Right lung (tissue), 5 donors: ENCODE results near the gene TMEM179. TPM values are rescaled to one million over a fixed set of nuclear protein-coding genes. Genes with fewer than 3 reads are reported as not detected.
"Not testable (repeated sequence)": the region's sequence is repeated elsewhere in the genome, so short reads cannot be mapped to it uniquely, and the experiment has no call there.

Experiments
- DNase-seq, 2 donors: peaks; one replicate each; pipeline ENCODE4 v3.0.0-alpha.2; 2013
- polyA plus RNA-seq, 5 donors: library from polyadenylated mRNA; unstranded; fragments of 120-200 nt; gene quantifications; one replicate each; pipeline versions ENCODE4 v1.2.1 to v1.2.3, GENCODE V29; 2013; ENCODE audit warnings: inconsistent platforms in 1 of 5, low replicate concordance in 1 of 5; ENCODE audit not compliant: insufficient read length in 5 of 5, insufficient read depth in 1 of 5

The TMEM179 gene
- polyA plus RNA-seq, 5 donors: 1.1 to 1.8 (median 1.4) TPM

DNA sequence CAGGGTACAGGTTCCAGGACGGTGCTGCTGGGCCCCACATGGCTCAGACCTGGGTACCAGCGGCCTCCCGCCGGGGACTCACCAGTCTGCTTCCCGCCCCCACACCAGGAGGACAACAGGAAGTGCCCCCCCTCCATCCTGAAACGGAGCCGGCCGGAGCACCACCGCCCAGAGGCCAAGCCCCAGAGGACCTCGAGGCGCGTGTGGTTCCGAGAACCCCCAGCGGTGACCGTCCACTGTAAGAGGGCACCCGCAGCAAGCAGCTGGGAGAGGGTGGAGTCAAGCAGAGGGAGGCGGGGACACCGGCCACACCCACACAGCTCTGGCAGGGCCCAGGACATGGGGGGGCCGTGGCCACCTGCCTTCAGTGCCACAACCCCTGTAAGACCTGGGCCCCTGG, 16.9 kb downstream of the TMEM179 start:
- DNase-seq: no peak

DNA sequence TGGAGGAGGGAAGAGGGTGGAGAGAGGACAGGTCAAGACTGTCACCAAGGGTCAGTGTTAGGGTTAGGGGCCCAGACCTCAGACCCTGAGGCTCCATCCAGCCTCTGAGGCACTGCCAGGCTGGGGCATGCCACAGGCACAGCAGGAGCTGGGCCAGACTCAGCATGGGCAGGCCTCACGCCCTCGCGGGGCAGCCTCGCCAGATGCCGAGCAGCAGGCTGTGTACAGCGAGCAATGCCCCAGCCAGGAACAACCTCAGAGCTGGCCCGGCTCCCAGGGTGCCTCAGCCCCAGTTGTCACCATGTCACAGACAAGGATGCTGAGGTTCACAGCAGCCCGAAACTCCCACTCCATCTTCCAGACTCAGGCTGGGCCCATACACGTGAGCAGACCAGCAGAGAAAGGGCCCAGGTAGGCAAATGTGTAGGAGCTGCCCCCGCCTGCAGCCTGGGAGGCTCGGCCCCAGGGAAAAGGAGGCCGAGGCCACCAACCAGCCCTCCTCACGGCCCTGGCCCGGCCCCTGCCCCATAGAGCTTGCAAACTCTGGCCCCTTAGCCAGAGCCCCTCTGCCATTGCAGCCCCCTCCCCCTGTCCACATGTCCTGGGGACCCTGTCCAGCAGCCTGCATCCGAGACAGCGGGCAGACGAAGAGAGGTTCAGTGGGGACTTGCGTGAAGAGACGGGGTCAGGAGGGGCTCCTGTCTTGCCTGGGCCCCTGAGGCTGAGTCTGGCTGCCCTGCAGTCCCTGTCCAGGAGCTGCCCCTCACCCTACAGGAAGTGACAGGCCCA, 17.5 kb downstream of the TMEM179 start:
- no peak for DNase-seq

GRCh38 chr14:104585966-104586697, 18.4 kb downstream of the TMEM179 start:
- no peak for DNase-seq

GRCh38 chr14:104584557-104584956, 20.0 kb downstream of the TMEM179 start:
- no peak for DNase-seq

DNA sequence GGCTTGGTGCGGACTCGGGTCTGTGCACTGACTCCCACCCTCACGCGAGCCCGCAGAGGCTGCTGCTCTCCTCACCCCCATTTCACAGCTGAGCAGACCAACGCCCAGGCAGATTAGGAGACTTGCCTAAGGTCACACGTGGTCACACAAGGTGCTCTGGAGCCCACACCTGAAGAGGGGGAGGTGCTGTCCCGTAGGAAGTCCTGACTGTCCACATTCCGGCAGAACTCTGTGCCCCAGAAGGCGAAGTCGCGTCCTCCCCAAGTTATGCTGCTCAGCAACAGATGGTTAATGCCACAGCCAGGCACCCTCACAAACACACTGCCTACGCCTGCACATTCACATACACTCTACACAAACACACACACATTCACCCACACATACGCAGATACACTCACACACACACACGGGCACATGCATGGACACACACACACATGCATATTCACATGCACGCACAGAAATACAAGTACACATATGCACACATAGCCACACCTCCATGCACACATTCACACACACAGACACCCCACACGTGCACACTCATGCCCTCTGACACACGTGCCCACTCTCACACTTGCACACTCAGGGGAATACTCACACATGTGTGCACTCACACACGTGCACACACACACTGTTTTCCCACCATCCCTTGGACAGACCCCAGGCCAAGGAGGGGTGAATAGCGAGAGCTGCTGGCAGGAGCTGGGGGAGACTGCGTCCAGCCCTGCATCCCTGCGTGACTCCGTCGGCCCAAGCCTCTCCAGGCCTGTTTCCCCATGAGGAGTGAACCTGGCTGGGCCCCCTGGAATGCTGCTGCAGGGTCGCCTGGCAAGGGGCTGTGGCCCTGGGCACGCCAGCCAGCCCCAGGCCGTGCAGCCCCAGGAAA, 20.9 kb downstream of the TMEM179 start:
- DNase-seq: no peak

GRCh38 chr14:104582662-104583061, 21.9 kb downstream of the TMEM179 start:
- DNase-seq: no peak

DNA sequence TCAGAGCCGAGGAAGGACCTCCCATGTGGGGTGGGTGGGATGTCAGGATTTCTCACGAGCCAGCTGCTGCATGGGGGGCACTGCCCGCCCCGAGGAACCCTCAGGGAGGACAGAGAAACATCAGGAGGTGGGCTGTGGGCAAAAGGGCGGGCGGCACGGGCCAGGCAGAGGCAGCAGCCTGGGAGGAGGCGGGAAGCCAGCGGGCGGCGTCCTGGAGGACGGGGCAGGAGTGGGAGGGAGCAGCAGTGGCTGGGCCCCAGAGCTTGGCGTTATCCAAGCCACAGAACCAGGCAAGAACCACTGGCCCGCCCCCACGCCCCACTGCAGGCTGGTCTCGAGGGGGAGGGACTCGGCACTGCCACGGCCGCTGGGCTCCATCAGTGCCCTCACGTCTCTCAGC, 22.6 kb downstream of the TMEM179 start:
- DNase-seq: no peak

- no peak for DNase-seq
Observed at GRCh38 chr14:104581521-104581920, 23.1 kb downstream of the TMEM179 start.

DNA sequence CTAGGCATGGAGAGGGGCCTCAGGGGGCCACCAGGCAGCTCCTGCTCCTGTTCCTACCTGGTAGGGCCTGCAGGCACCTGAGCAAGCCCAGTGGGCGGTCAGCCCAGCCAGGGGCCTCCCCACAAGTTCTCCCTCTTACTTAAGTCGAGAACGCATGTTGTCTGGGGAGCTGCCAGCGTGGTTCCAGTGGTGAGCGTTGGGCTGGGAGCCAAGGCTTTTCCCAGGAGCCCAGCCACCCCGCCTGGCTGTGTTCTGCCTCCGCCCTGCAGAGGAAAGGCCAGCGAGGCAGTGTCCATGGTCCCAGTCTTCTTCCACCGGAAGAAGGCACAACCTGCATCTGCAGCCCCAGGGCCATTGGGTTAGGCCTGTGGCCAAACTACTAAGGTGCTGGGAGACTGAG, 23.6 kb downstream of the TMEM179 start:
- no peak for DNase-seq

DNA sequence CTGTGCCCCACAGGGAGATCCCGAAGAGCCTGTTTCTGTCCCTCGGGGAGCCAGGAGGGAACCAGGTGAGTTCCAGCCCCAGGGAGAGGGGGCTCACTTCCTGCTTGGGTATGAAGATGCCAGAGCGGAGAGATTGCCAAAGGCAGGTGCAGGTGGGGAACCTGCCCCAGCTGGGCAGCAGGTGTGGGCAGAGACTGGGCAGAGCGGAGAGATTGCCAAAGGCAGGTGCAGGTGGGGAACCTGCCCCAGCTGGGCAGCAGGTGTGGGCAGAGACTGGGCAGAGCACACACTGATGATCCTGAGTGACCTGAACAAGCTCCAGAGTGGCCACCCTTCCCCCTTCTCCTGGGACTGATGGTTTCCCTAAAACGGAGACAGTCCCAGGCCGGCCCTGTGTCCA, 24.6 kb downstream of the TMEM179 start:
- DNase-seq: not testable (repeated sequence)

GRCh38 chr14:104579507-104579906, 25.1 kb downstream of the TMEM179 start, which contains the start of gene C14orf180:
Gene C14orf180 (plus strand): TSS chr14:104579764. CDS start chr14:104586431, 6,667 bp downstream.
- DNase-seq: no peak

- no peak for DNase-seq
Observed at GRCh38 chr14:104578321-104578720, 26.3 kb downstream of the TMEM179 start.

DNA sequence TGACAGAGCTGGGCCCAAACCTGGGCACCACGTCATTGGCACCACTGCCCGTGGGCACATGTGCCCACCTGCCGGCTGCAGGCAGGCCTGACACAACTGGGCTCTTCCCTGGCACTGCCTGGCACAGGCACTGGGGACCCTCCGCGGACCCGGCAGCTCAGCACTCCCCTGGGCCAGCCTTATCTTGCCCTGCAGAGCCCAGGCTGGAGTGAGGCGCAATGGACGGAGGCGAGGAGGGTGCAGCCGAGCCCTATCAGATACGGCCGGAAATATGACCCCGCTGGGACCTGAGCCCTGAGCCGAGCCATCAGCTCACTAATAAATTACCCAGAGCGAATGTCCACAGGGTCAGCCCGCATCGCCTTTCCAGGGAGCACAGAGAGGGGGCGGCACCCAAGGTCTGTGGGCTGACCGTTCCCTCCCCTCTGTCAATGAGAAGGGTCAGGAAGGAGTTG, 26.7 kb downstream of the TMEM179 start:
- no peak for DNase-seq

DNA sequence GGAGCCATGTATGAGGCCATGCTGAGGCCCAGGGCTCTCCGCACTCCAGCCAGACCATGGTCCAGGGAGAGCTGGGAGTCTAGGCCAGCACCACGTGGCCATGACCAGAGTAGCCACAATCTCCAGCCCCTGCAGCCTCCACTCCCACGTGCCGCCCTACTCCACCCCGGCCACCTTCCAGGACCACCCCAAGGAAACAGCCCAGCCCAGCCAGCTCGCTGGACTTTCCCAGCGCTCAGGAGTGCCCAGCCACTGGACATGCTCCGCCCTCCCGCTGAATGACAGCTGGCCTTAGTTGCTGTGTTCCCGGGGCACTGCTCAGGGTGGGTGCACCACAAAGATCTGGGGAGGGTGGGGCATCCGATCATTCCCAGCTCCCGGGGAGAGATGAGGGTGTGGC, 27.1 kb downstream of the TMEM179 start:
- DNase-seq: no peak

DNA sequence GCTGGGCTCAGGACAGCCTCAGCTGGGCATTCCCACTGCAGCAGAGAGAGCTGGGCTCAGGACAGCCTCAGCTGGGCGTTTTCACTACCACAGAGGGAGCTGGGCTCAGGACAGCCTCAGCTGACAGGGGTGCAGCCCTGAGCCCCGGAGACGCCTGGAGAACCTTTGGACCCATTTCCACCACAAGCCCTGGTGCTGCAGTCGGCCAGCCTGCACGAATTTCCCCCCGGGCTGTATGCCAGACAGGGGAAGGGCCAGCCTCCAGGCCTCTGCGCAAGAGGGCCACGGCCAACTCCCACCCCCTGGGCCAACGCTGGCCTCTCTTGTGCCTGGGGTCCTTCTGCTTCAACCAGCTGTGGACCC, 27.6 kb downstream of the TMEM179 start:
- DNase-seq: no peak

GRCh38 chr14:104576232-104576969, 28.2 kb downstream of the TMEM179 start:
- DNase-seq: no peak

GRCh38 chr14:104574978-104575583, 29.5 kb downstream of the TMEM179 start:
- DNase-seq: no peak

DNA sequence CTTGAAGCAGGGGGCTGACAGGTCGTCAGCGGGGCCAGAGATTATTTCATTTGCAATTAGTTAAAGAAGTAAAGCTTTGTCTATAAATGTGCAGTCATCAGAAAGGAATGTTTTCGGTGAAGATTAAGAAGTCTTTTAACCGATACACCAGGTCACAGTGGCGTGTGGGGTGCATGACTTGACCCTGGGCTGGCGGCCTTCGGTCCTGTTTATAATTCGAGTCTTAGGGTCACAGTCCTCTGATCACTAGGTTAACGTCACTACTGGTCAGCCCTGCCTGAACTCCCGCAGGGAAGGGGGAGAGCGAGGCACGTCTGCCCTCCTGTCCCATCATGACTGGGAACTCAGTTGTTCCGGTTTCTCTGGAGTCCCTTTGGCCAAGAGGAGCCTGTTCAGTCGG, 30.0 kb downstream of the TMEM179 start:
- DNase-seq: no peak

- no peak for DNase-seq
Observed at GRCh38 chr14:104573930-104574329, 30.6 kb downstream of the TMEM179 start.

DNA sequence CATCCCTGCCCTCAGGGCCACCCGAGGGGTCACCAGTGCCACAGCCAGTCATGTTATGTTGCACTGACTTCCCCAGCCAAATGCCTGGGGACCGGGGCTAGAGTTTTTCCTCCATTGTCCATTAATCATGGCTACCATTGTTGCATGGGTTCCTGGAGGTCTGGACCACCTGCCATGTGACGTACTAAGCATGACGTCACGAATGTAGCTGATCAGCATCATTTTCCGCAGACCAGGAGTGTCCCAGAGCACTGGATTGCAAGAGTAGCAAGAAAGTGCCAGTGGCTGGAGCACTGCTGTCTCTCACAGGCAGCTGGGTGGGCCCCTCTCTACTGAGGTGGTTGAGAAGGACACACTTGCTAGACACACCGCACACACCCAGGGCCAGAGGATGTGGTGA, 31.9 kb downstream of the TMEM179 start:
- no peak for DNase-seq

DNA sequence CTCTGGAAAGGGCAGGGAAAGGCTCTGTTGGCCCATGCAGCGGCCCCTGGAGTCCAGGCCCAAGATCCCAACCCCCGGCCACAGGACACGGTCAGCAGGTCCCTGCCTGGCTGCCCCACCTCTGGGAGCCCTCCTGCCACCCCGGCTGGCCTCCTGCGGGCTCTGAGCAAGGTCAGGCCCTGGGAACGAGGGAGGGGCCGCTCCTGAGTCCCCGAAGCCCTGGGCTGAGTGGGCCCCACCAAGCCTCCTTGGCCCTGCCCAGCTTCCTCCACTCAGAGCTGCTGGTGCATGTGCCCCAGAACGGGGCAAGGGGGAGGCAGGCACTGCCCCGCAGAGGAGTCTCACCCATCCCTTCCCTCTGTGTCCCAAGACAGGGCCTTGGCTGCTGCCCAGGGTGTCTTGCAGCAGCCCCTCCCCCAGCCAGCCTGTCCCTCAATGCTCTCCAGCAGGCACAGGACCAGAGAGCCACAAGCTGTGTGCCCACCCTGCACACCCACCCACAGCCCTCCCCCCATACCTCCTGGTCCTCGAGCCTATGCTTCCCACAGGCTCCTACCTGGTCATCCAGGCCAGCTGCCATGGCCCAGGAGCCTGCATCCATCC, 32.4 kb downstream of the TMEM179 start:
- no peak for DNase-seq
